ENCODE results near the gene AP4S1.

Gene AP4S1

GRCh38 chr14:31137214-31137889, 111.9 kb downstream of the AP4S1 start:
- FAIRE-seq (no peak), DNase-seq (ENCODE audit: low spot score) (no peak)

DNA sequence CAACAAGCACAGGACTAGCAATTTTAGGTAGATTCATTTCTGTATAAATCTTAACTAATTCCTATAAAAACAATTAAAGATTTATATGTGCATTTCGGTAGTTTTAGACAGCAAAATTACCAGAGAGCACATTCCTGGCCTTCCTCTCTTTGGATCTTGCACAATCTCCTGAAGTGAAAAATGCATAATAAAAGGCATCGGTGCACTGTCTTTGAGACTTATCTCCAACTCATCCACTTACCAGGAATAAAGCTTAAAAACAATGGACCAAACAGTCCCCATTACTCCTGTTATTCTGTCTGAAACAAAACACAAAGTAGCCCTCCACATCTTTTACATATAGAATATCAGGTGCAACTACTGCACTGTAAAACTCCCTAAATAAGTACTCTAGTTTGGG, 112.9 kb downstream of the AP4S1 start:
- FAIRE-seq: no peak

GRCh38 chr14:31139301-31139847, 113.9 kb downstream of the AP4S1 start:
- no peak for FAIRE-seq

More for the DNA sequence above, 112.9 kb downstream of the AP4S1 start:
- no peak for DNase-seq (ENCODE audit: low spot score)

DNA sequence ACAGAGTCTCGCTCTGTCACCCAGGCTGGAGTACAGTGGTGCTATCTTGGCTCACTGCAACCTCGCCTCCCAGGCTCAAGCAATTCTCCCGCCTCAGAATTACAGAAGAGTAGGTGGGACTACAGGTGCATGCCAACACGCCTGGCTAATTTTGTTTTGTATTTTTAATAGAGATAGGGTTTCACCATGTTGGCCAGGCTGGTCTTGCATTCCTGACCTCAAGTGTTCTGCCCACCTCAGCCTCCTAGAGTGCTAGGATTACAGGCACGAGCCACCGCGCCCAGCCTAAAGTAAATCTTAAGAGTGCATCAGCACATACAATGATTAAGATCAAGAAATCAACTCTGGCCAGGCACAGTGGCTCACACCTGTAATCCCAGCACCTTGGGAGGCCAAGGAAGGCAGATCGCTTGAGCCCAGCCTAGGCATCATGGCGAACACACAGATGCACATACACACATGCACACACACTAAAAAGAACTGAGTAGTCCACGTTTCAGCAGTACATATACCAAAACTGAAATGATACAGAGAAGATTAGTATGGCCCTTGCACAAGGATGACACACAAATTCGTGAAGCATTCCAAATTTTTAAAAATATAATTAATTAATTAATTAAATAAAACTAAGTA, 117.1 kb downstream of the AP4S1 start:
- FAIRE-seq: no peak
- DNase-seq (ENCODE audit: low spot score): no peak

More at GRCh38 chr14:31139301-31139847, 113.9 kb downstream of the AP4S1 start:
- no peak for DNase-seq (ENCODE audit: low spot score)

Measured in RCC 7860 (cell line).